Fibroblast of skin of left quadriceps (primary cell): ENCODE data around the gene ARHGEF19.
A peak's percentile ranks its signal among the peaks of the same experiment; 100 is the strongest.
"Not testable (repeated sequence)": the region's sequence is repeated elsewhere in the genome, so short reads cannot be mapped to it uniquely, and the experiment has no call there.

Experiments
- DNase-seq, 2 experiments: peaks; one replicate each; pipeline ENCODE4 v3.0.0-alpha.2; 2013; ENCODE audit warnings: low read depth in 2 of 2

ARHGEF19 gene

DNA sequence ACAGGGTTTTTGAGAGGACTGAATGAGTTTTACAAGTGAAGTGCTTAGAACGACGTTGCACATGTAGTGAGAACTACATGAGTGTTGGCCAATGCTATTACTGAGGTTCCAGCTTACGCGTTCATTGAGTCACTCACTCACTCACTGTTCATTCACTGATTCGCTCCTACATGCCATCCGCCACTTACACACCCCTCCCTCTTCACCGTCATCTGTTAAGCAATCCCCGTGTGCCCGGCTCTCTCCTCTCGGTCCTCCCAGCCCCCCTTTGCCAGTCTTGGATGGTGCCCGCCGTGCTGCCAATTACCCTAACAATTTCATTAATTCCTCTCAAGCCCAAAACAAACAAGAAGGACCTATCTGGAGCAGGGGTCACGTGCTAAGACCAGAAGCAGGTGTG lies 29.3 kb downstream of the ARHGEF19 start:
- peak in 1 of 2 experiments; percentile 26 for DNase-seq

DNA sequence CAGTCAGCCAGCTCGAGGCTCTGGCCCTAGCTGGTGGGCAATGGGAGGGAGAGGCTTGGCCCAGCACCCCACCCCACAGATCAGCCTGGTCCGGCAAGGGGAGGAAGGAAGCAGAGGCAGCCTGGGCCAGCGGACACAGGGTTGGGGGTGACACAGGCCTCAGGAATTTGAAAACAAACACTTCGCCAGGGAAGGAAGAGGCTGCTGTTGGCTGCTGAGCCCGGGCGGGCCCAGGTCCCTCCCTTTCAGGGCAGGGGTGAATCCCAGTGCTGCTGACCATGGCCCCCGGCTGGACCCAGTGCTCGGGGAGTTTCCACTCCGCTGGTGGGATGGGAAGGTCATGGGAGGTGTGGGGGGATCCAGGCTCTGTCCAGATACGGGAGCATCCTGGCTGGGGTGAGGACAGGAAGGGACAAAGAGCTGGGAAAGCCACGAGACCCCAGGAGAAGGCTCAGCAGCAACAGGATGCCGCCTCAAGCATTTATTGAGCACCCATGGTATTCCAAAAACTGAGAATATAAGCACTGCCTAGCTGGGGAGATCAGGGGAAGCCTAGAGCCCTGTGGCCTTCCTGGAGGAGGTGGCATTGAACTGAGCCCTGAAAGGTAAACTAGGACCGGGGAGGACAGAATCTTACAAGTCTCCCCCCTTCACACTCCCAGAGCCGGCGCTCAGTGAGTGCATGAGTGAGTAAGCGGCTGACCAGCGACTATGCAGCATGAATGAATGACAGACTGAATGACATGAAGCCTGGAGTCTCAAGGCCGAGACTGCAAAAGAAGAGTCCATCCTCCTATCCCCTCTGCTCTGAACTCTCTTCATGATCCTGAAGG lies 30.3 kb downstream of the ARHGEF19 start:
- DNase-seq: peak; percentile 64 to 66

DNA sequence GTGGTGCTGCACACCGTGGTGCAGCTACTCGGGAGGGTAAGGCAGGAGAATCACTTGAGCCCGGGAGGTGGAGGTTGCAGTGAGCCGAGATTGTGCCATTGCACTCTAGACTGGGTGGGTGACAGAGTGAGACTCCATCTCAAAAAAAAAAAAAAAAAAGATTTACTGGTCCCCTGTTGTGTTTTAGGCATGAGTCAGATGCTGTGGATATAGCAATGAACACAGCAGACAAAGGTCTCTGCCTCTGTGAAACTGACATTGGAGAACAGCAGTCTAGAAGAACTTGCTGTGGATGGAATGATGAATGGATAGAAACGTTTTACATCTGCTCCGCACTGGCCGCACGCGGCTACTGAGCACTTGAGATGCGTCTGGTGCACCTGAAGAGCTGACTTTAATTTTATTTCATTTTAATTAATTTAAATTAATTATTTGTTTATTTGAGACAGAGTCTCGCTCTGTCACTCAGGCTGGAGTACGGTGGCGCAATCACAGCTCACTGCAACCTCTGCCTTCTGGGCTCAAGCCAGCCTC lies 32.1 kb downstream of the ARHGEF19 start:
- DNase-seq: peak in 1 of 2 experiments; percentile 14

DNA sequence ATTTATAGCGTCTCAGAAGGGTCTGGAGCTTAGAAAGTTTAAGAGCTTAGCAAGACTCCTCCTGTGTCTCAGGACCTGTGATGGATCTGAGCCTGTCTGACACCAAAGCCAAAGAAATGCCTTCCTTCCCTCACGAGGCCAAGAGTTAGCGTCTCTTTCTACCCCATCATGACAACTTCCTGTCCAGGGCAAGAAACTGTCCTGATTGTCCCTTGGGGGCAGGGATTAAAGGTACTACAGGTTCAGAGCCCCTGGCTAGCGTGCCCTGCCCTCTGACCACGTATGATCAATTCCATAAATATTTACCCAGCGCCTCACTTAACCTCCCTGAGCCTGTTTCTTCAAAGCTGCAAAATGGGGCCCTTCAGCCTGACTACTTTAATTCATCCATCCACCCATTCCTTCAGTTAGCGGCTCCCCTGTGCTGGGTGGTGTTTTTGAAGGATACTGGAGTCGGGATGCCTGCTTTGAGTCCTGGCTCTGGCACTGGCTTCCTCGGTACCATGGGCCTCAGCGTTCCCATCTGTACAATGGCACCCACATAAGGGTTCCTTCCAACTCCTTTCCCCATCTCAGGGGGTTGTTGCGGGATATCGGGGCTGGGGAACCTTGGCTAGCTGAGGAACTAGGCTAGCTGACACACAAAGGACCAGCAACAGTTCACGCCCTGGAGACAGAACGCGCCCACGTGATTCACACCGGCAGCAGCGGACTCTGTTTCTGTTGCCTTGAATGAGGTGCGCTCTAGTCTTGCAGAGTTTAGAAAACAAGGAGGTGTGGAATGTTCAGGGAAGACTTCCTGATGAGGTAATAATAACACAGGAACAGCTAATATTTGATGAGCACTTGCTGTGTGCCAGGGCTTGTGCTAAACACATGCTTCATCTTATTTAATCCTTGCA lies 33.6 kb downstream of the ARHGEF19 start:
- no peak for DNase-seq

DNA sequence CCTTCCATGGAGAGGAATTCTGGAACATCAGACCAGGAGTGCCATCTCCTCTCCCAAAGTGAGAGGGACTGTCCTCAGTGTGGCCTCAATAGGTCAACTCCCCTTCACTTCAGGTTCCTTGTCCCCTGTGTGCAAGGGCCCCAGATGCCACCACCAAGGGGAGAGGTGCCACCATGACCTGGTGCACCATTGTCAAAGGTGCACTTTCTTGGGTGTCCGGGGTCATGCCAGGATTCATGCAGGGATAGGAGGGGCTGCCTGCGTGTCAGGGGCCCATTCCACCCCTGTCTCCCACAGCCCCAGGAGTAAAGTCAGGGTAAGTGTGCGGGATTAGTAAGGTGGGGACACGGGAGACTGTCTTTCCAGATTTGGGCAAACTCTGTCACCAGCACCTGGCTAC lies 35.1 kb downstream of the ARHGEF19 start:
- no peak for DNase-seq

DNA sequence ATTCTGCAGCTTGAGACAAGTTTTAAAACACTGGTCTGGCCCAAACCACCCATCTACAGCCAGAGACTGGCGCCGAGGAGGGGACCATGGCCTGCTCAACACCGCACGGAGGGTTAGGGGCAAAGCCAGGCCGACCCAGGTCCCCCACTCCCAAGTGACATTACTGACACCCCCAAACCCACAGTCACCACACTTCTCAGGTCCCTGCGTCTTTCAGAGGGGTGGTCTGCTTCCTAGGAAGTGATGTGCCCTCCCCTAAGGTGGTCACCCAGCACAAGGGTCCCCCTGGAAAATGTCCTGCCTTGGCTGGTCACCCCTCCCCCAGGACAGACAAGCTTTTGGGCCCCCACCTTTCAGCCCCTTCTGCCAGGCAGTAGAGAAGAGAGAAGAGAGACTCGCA lies 35.8 kb downstream of the ARHGEF19 start:
- no peak for DNase-seq

DNA sequence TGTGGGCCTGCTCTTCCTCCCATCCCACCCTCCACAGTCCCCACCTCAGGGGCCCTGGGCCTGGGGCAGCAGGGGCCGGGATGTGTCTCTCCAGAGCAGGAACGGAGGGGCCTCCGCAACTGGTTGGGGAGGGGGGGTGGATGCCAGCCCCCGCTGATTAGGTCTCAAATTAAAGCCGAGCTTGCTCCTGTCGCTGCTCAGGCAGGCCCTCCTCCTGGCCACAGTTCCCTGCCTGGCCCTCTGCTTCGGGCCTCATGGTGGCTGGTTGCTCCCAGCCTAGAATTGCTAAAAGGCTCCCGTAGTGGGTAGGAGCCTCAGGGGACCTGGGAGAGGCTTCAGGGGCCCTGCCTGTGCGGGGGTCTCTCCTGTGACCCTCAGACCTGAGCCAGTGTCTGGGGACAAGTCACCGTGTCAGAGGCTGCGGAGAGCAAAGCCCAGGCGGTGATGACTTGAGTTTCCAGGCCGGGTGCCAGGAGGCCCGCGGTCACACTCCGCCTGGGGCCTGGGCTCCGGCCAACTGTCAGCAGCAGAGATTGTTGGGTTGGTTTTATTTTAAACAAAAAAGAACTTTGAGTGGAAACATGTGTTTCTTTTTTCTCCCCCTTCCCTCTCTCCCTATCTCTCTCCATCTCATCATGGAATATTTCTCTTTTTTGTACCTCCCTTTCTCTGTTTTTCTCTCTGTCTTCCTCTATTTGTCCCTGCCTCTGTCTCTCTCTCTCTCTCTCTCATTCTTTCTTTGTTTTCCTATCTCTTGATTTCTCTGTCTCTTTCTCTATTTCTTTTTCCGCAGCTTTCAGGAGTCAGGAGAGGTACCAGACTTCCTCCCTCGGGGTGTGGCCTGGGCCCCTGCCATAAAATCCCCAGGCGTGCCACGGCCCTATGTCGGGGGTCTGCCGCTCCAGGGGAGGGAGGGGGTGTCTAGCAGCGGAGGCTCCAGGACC lies 36.6 kb downstream of the ARHGEF19 start:
- DNase-seq: peak; percentile 81 to 84

DNA sequence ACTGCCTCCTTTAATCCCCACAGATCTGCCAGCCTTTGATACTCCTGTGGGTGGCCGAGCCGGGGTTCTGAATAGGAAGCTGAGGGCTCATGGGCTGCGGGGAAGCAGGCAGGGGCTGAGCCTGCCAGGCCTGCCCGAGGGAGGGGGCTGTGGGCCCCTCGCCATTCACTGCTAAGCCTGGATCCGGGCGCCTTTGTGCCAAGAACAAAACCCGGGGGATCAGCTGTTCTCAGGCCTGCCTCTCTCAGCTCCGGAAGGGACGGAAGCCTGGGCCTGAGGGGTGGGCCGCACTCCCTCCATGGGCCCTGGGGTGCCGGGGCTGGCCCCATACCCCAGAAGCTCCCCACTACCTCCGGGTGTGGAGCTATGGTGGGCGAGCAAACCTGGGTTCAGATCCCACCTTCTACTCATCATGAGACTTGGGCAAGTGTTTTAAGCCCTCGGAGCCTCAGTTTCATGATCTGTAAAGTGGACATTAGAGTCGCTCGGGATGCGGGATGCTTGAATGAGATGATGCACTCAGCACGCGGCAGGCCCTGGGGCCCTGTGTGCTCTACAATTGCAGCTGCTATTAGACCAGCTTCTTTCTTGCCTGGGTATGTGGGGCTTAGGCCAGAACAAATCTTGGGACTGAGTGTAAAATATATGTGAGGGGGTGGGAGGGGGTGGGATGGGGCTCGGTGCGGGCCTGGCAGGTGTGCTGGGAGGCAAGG lies 37.4 kb downstream of the ARHGEF19 start:
- DNase-seq: no peak

DNA sequence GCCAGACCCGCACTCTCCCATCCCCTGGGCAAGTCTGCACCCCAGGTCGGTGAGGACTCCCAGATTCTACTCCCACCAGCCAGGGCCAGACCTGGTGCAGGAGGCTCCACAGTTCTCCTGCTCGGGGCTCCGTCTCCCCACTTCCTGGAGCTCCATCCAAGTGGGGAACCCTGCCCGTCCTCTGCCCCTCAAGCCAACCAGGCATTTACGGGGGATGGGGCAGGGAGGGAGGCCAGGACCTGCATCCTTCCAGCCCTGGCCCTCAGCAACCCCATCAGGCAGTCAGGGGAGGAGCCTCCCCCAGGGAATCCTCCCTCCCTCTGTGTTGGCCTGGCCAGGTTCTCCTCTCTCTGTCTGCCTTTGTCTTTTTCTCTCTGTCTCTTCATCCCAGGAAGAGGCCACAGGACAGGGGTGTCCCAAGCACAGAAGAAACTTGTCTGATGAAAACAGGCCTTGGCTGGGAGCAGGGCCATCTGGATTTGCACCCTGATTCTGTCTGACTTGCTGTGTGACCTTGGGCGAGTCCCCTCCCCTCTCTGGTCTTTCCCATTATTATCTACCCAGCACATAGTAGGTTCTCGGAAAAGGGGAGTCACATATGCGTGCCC lies 38.1 kb downstream of the ARHGEF19 start:
- DNase-seq: no peak

DNA sequence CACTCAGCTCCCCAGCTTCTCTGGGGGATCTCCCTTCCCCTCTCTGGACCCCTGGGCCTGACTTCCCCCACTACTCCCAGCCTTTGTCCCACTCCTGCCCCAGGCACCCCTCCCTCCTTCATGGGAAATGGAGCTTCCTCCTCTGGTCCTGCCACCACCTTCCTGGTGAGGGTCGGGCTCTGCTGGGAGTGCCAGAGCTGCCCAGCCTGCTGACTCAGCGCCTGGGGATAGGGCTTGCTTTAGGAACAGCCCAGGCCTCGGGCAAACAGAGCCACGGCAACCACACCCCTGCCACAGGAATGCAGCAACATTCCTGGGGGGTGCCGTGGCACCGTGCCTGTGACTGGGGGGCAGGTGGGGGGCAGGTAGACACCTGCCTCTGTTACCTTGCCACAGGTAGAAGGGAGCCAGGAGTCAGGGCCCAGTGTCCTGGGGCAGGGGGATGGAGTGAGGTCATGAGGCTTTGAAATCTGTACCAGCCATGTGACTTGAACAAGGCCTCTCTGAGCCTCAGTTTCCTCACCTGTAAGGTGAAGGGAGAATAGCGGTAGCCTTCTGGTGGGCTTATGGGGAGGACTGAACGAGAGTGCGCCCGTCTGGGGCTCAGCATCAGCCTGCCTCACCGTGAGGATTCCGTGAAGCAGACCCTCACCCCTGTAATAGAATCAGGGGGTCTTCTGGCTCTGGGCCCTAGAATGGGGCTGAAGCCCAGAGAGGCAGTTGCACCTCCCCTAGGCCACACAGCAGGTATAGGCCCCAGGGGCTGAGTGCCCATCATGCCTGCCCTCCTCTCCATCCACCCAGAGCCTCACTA lies 38.8 kb downstream of the ARHGEF19 start:
- peak in 1 of 2 experiments; percentile 24 for DNase-seq

DNA sequence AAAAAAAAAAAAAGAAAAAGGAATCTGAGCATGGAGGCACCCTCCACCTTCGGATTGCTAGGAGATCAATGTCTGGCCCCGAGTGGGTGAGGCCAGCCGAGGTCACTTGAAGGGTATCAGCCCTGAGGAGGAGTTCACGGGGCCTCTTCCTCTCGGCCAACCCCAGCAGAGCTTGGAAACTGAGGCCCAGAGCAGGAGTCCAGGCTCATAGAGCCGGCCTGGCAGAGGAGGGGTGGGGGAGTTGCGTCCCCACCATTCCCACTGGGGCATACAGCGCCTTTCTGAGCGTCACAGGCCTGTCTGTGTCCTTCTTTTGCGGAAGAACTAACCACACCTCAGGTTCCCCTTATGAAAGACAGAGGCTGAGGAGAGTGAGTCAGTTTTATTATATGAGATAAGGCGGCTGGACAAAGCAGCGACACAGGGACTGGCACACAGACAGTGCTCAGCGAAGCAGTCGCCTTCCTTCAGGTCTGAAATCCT lies 39.4 kb downstream of the ARHGEF19 start:
- DNase-seq: no peak

DNA sequence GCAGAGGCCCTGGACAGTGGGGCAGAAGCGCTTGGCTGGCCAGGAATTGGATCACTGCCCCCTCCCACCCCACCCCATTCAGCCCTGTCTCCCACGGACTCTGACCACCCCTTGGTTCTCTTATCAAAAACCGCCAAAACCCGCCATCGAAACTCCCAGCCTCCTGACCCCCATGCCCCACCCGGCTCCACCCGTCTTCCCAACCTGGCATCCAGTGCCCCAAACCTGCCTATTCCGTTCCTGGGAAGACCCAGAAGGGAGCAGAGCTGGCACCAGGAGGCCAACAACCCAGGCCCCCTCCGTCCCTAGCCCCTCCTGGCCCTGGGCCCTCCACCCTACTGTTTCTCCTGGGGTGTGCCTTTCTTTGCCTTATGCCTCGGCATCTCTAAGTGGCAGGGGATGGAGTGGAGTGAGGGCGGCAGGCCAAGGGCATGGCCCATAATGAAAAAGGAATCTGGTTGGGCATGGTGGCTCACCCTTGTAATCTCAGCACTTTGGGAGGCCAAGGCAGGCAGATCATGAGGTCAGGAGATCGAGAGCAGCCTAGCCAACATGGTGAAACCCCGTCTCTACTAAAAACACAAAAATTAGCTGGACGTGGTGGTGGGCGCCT lies 40.1 kb downstream of the ARHGEF19 start:
- DNase-seq: no peak

DNA sequence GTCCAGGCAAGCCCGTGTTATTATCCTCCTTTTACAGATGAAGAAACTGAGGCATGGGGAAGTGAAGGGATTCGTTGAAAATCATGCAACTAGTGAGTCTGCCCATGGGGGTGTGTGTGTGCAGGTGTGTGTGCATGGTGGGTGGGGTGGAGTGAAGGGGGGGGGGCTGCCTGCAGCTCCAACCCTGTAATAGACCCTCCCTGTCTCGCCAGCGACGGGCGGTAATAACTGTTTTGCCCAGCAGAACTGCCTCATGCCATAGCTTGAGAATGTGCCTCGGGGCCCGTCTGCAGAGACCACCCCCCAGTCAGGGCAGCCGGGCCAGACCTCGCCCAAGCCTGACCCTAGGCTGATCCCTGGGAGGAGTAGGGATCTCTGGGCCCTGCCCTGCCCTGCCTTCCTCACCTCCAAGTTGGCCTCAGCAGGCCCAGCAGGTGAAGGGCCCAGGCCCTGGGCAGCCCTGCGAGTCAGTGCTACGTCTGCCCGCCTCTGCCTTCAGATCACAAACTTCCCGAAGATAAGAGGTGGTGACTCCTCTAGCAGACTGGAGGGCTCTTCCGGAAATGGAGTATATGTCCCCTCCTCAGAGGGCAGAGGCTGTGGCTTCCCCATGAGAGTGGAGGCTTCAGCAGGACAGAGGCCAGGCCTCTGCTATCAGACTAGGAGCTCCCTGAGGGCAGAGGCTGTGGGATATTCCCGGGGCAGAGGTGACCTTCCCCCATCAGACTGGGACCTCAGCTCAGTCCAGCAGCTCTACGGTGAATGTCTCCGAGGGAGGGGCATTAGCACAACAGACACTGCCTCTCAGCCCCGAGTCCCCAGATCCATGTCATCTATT lies 40.9 kb downstream of the ARHGEF19 start:
- DNase-seq: no peak

DNA sequence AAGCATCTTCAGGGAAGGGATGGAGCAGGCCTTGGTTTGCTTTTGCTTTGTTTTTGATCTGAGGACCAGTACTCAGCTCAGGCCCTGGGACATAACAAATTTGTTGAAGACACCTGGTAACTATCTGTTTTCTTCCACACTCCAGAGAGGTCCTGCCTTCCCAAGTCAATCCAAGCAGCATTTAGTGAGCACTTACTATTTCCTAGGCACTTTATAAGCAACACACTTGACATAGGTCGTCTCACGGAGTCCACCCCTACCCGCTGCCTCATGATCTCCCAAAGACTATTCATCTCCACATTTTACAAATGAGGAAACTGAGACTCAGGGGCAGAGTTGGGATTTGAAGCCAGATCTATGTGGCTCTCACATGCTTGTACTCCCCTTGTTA lies 42.2 kb downstream of the ARHGEF19 start:
- no peak for DNase-seq

DNA sequence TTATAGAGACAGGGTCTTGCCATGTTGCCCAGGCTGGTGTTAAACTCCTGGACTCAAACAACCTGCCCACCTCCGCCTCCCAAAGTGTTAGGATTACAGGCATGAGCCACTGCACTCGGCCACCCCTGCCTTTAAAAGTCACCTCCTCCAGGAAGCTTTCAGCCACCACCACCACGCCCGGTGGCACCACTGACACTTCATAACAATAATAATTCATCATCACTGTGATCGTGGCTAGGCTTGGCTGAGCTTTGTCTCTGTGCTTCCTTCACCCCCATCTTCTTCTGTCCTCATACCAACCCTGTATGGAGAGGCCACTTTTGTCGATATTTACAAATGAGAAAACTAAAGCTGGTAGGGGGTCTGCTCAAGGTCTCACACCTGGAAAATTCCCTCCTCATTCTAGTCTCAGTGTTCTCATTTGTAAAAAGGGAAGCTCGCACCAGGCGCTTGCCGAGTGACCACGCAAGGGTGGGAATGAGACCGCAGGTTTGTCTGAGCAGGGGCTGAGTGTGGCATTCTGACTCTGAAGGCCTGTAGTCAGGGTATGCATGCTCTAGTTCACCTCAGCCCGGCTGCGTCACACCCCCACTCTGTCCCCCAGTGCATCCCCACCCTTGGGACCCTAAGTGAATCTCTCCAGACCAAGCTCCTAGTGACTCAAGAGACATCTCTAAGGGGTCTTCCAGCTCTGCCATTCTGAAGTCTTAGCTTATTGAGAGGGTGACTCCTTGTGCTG lies 43.7 kb downstream of the ARHGEF19 start:
- no peak for DNase-seq

DNA sequence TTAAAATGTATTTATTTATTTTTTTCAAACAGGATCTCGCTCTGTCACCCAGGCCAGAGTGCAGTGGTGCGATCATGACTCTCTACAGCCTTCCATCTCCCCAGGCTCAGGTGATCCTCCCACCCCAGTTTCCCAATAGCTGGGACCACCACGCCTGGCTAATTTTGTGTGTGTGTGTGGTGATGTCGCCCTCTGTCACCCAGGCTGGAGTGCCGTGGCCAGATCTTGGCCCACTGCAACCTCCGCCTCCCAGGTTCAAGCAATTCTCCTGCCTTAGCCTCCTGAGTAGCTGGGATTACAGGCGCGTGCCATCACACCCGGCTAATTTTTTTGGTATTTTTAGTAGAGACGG lies 44.3 kb downstream of the ARHGEF19 start:
- not testable (repeated sequence) for DNase-seq
